ENCODE results near the gene DHX36.

The DHX36 gene

GRCh38 chr3:154225536-154225935 lies 98.8 kb downstream of the DHX36 start:
- TF ChIP-seq ZNF274 (IDR thresholded peaks at IDR 0.05; ENCODE audit: low read depth, low read length), result no peak
- no peak overlapping the region for H3K4me3 ChIP-seq (ENCODE audit: low read length)

GRCh38 chr3:154224866-154225265 lies 99.4 kb downstream of the DHX36 start:
- no peak overlapping the region for H3K4me3 ChIP-seq (ENCODE audit: low read length)

GRCh38 chr3:154224366-154224765 lies 99.9 kb downstream of the DHX36 start:
- no peak overlapping the region for H3K4me3 ChIP-seq (ENCODE audit: low read length)

More at GRCh38 chr3:154224866-154225265, 99.4 kb downstream of the DHX36 start:
- no peak for TF ChIP-seq ZNF274 (IDR thresholded peaks at IDR 0.05; ENCODE audit: low read depth, low read length)

GRCh38 chr3:154223519-154223918 lies 100.8 kb downstream of the DHX36 start:
- TF ChIP-seq ZNF274 (IDR thresholded peaks at IDR 0.05; ENCODE audit: low read depth, low read length), result no peak

More at GRCh38 chr3:154224366-154224765, 99.9 kb downstream of the DHX36 start:
- no peak for TF ChIP-seq ZNF274 (IDR thresholded peaks at IDR 0.05; ENCODE audit: low read depth, low read length)

More at GRCh38 chr3:154223519-154223918, 100.8 kb downstream of the DHX36 start:
- no peak overlapping the region for H3K4me3 ChIP-seq (ENCODE audit: low read length)
